ENCODE measurements around the gene CPAMD8. TPM values are rescaled to one million over a fixed set of nuclear protein-coding genes. Genes with fewer than 3 reads are reported as not detected.

The CPAMD8 gene
- total and polyA plus RNA-seq, 9 donors, result 2.4 to 13.0 (median 7.9) TPM

- intact Hi-C loops (cut with DNase I), result no loop called here
- Histone ChIP-seq H3K36me3 (no peaks in the 10 kb centered on the region), H3K4me1 (ENCODE audit: insufficient read depth) (no peaks in the 10 kb centered on the region), H3K9me3 (no peaks in the 10 kb centered on the region), H3K27me3 (no peaks in the 10 kb centered on the region), H3K4me3 (no peak overlapping the region), H3K27ac (no peak overlapping the region)
- DNase-seq, result no peak
- TF ChIP-seq CTCF (IDR thresholded peaks at IDR 0.05) (no peak), EP300 (IDR thresholded peaks at IDR 0.05) (no peak), POLR2A (IDR thresholded peaks at IDR 0.05) (no peak)
- 76 to 90% (median 83%) methylated on average over 1 of the region's 1 CpG for WGBS, 3 donors
Observed at GRCh38 chr19:16922592-16922934, 104.0 kb downstream of the CPAMD8 start.

GRCh38 chr19:16921766-16922591 lies 104.6 kb downstream of the CPAMD8 start:
- Histone ChIP-seq H3K9me3 (no peaks in the 10 kb centered on the region), H3K27me3 (no peaks in the 10 kb centered on the region), H3K27ac (no peak overlapping the region), H3K4me1 (ENCODE audit: insufficient read depth) (no peaks in the 10 kb centered on the region), H3K4me3 (no peak overlapping the region), H3K36me3 (no peaks in the 10 kb centered on the region)
- intact Hi-C loops (cut with DNase I), result no loop called here
- TF ChIP-seq POLR2A (IDR thresholded peaks at IDR 0.05) (no peak), CTCF (IDR thresholded peaks at IDR 0.05) (no peak), EP300 (IDR thresholded peaks at IDR 0.05) (no peak)
- 89 to 96% (median 90%) methylated on average over 21 of the region's 21 CpGs for WGBS, 3 donors
- no peak for DNase-seq

- intact Hi-C loops (cut with DNase I), result no loop called here
- H3K27me3 ChIP-seq, result no peaks in the 10 kb centered on the region
- H3K4me3 ChIP-seq, result no peak overlapping the region
- no peaks in the 10 kb centered on the region for H3K4me1 ChIP-seq (ENCODE audit: insufficient read depth)
- no peak for DNase-seq
- H3K36me3 ChIP-seq, result no peaks in the 10 kb centered on the region
- no peak overlapping the region for H3K27ac ChIP-seq
- TF ChIP-seq POLR2A (IDR thresholded peaks at IDR 0.05), result no peak
- TF ChIP-seq CTCF (IDR thresholded peaks at IDR 0.05), result no peak
- no peak for TF ChIP-seq EP300 (IDR thresholded peaks at IDR 0.05)
- no peaks in the 10 kb centered on the region for H3K9me3 ChIP-seq
- WGBS, 3 donors, result 68 to 79% (median 77%) methylated on average over 12 of the region's 12 CpGs
Observed at GRCh38 chr19:16920816-16921529, 105.6 kb downstream of the CPAMD8 start.

GRCh38 chr19:16919496-16919895 lies 107.1 kb downstream of the CPAMD8 start:
- TF ChIP-seq CTCF (IDR thresholded peaks at IDR 0.05) (no peak), POLR2A (IDR thresholded peaks at IDR 0.05) (no peak), EP300 (IDR thresholded peaks at IDR 0.05) (no peak)
- no peak for DNase-seq
- Histone ChIP-seq H3K27me3 (no peaks in the 10 kb centered on the region), H3K36me3 (no peaks in the 10 kb centered on the region), H3K4me1 (ENCODE audit: insufficient read depth) (no peaks in the 10 kb centered on the region), H3K9me3 (peaks cover 0 to under 1% of the 10 kb centered on the region in 2 donors), H3K4me3 (no peak overlapping the region), H3K27ac (no peak overlapping the region)
- 71 to 89% (median 87%) methylated on average over 4 of the region's 4 CpGs for WGBS, 3 donors
- intact Hi-C loops (cut with DNase I), result no loop called here

All from ovary (tissue), 9 donors.